Left lung (tissue), 10 donors: Measurements from ENCODE around the gene SOX18. TPM values are rescaled to one million over a fixed set of nuclear protein-coding genes. Genes with fewer than 3 reads are reported as not detected.

Source experiments
- ATAC-seq: fragments of 200-7000 bp; cut with Tn5 transposase; one replicate; pipeline ENCODE4 v1.9.1; 2020; ENCODE audit warnings: moderate library complexity
- DNase-seq, 4 donors: peaks; one replicate each; pipeline ENCODE4 v3.0.0-alpha.2; 2013 to 2020
- H3K27ac ChIP-seq, 2 donors: fragments of 200-600 bp; sonication (generic) in 1 of 2; one replicate each; pipeline versions ENCODE4 v1.5.0 to v1.8.0; 2020 to 2021
- H3K27me3 ChIP-seq, 2 donors: fragments of 200-600 bp; sonication (generic) in 1 of 2; one replicate each; pipeline versions ENCODE4 v1.5.0 to v1.8.0; 2020 to 2021
- H3K36me3 ChIP-seq, 2 donors: fragments of 200-600 bp; sonication (generic) in 1 of 2; one replicate each; pipeline versions ENCODE4 v1.5.0 to v1.8.0; 2020 to 2021
- H3K4me1 ChIP-seq, 2 donors: fragments of 200-600 bp; one replicate each; pipeline ENCODE4 v1.8.0; 2021
- H3K4me3 ChIP-seq, 2 donors: fragments of 200-600 bp; sonication (generic) in 1 of 2; one replicate each; pipeline versions ENCODE4 v1.5.0 to v1.8.0; 2020 to 2021; ENCODE audit warnings: mild to moderate bottlenecking in 1 of 2
- H3K9me3 ChIP-seq, 2 donors: fragments of 200-600 bp; sonication (generic) in 1 of 2; one replicate each; pipeline versions ENCODE4 v1.5.0 to v1.8.0; 2020 to 2021
- CTCF ChIP-seq, 2 donors: fragments of 200-600 bp; sonication (generic) in 1 of 2; IDR thresholded peaks; one replicate each; pipeline versions ENCODE4 v1.5.0 to v1.8.0; 2021; ENCODE audit warnings: antibody characterized with exemption in 2 of 2
- intact Hi-C, 2 donors: fragments of 100-400 bp; cut with DNase I; formaldehyde crosslinking; loops; one replicate each; pipeline versions ENCODE4 v1.11.2 to v1.14.2; 2022
- polyA plus RNA-seq, 6 donors: library from polyadenylated mRNA; unstranded; fragments of 120-200 nt; gene quantifications; one replicate each; pipeline ENCODE4 v1.2.1, GENCODE V29; 2013; ENCODE audit not compliant: insufficient read length in 6 of 6
- total RNA-seq, 2 donors: library from RNA; stranded (reverse); fragmentation: NEBNext Ultra II Directional; extraction: Animal tissue kit (Norgen Biotek cat#: 25700); gene quantifications; one replicate each; pipeline ENCODE4 v1.2.1, GENCODE V29; 2021
- donor health status: DM: no; HTN: yes; CAD: no.
- donor health status: DM: no; HTN: no; CAD: no.

Gene SOX18
- total and polyA plus RNA-seq, 8 donors = 11.5 to 69.2 (median 18.2) TPM

DNA sequence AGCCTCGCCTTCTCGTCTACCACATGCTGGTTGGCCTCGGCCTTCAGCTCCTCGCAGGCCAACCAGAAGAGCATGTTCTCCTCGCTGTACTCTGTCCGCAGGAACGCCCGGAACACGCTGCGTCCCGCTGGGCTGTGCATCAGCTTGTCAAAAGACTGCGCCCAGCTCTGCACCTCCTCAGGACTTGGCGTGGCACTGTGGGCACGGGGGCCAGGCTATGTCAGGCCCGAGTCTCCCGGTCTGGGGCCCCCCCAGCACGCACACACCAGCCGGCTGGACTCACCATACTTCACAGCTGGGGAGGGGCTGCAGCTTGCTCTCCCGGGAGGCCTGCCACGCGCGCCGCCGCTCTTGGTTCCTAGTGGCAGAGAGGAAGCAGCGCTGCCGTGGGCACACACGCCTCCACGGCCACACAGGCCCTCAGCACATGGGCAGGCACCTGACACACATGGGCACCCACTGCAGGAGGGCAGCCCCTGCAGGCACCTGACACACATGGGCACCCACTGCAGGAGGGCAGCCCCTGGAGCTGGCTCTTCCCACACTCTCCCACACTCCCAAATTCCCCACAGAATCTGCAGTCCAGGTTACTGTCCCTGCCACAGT lies 24.8 kb upstream of the SOX18 start:
- peak in 1 of 4 donors; percentile 79 for DNase-seq
- Histone ChIP-seq H3K4me1 (peaks cover 14 to 23% of the 10 kb centered on the region in 2 donors), H3K36me3 (peaks cover 0 to 49% of the 10 kb centered on the region in 2 donors), H3K27ac (no peak overlapping the region), H3K27me3 (no peaks in the 10 kb centered on the region), H3K9me3 (no peaks in the 10 kb centered on the region), H3K4me3 (no peak overlapping the region)
- ATAC-seq = no peak
- TF ChIP-seq CTCF (IDR thresholded peaks at IDR 0.05) = no peak
- intact Hi-C loops = no loop called here

GRCh38 chr20:64073476-64074183 lies 24.2 kb upstream of the SOX18 start:
- Histone ChIP-seq H3K27ac (no peak overlapping the region), H3K27me3 (no peaks in the 10 kb centered on the region), H3K4me1 (peaks cover 8 to 17% of the 10 kb centered on the region in 2 donors), H3K9me3 (no peaks in the 10 kb centered on the region), H3K36me3 (peaks cover 0 to 49% of the 10 kb centered on the region in 2 donors), H3K4me3 (no peak overlapping the region)
- DNase-seq = peak in 1 of 4 donors; percentile 79
- no peak for ATAC-seq
- no peak for TF ChIP-seq CTCF (IDR thresholded peaks at IDR 0.05)
- intact Hi-C loops = no loop called here

DNA sequence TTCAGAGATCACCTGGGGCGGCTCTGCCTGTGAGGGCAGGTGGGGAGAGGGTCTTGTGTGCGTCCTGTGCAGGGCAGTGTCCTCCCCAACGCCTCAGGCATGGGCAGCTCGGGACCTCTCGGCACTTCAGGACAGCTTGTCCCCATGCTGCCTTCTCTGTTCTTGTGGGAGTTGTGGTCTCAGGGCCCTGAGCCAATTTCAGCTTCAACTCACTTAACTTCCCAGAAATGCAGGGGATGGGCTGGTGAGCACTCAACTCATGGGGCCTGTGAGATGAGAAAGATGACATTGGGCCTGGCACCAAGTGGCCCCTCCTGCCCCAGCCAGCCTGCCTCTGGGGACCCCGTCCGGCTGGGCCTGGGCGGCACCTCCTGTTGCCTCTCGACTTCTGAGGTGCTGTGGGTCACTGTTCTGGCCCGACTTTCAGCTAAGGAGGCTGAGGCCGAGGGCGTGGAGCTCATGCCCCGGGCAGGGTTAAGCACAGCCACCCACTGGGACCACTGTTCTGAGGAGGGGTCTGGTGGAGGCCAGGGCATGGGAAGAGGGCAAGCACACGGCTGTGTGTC lies 23.1 kb upstream of the SOX18 start:
- Histone ChIP-seq H3K27me3 (no peaks in the 10 kb centered on the region), H3K9me3 (no peaks in the 10 kb centered on the region), H3K36me3 (peaks cover 0 to 49% of the 10 kb centered on the region in 2 donors), H3K4me1 (peaks cover 0 to 8% of the 10 kb centered on the region in 2 donors), H3K4me3 (no peak overlapping the region), H3K27ac (peak overlapping the region in 1 of 2 donors; percentile 23)
- no peak for ATAC-seq
- peak in 1 of 4 donors; percentile 69 for DNase-seq
- no peak for TF ChIP-seq CTCF (IDR thresholded peaks at IDR 0.05)
- intact Hi-C loops = no loop called here

- no peak for TF ChIP-seq CTCF (IDR thresholded peaks at IDR 0.05)
- Histone ChIP-seq H3K9me3 (no peaks in the 10 kb centered on the region), H3K27ac (no peak overlapping the region), H3K4me1 (peaks cover 0 to 9% of the 10 kb centered on the region in 2 donors), H3K36me3 (peaks cover 0 to 49% of the 10 kb centered on the region in 2 donors), H3K27me3 (no peaks in the 10 kb centered on the region), H3K4me3 (no peak overlapping the region)
- ATAC-seq (no peak), DNase-seq (peak in 1 of 4 donors; percentile 72)
- intact Hi-C loops = no loop called here
Measured at GRCh38 chr20:64071341-64072332, 22.2 kb upstream of the SOX18 start.
